GM19452 (cell line): ENCODE data around the gene UNC119.

ENCODE experiments used
- ATAC-seq: cut with Tn5 transposase; IDR thresholded peaks from one replicate; pipeline ENCODE4 v1.9.1; 2021; ENCODE audit not compliant: unreplicated experiment

The UNC119 gene

GRCh38 chr17:28545141-28545503 lies 7.3 kb downstream of the UNC119 start:
- no peak for ATAC-seq

GRCh38 chr17:28544402-28545140 lies 7.9 kb downstream of the UNC119 start:
- no peak for ATAC-seq

DNA sequence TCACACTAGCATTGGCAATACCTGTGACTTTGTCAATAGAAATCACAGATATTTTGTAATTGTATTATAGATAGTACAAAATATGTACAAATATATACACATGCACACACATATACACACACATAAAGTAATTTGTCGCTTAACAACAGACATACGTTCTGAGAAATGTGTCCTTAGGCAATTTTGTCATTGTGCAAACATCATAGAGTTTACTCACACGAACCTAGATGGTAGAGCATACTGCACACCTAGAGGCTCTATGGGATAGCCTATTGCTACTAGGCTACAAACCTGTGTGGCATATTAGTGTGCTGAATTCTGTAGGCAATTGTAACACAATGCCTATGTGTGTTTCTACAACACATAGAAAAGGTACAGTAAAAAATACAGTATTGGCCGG lies 11.0 kb downstream of the UNC119 start:
- ATAC-seq = no peak

- ATAC-seq = no peak
Observed at GRCh38 chr17:28540231-28540630, 12.2 kb downstream of the UNC119 start.

DNA sequence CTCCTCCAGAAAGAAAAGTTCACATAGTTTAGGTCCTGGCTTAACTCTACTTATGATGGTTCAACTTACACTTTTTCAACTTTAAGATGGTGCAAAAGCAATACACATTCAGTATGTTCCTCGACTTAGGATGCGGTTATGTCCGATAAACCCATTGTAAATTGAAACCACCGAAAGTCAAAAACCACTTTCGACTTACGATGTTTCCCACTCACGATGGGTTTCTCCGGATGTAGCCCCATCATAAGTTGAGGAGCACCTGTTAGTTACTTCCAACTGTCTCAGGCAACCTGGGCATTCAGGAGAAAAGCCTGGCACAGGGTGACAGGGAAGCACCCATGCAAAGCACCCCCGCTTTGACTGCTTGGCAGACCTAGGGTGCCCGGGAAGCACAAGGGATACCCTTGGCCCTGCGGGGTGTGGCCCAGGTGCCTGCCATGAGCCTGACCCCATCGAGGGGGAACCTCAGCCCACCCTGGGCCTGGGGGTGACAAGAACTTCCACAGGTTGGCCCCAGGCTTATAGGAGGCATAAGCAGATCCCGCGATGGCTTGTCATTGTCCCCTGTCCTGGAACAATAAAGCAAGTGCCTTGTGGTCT lies 14.0 kb downstream of the UNC119 start:
- no peak for ATAC-seq

DNA sequence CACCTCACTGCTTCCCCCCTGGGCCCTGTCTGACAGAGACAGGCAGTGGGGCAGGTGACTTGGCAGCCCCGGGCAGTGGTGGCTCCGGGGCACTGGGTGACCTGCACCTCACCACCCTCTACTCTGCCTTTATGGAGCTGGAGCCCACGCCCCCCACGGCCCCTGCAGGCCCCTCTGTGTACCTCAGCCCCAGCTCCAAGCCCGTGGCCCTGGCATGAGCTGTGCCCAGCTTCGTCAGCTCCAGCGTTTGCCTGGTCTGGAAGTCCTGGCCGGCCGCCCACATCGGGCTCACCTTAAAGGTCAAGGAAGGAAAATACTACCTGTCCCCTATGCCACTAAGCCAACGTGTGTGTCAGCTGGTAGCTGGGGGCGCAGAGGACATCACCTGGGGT lies 15.2 kb downstream of the UNC119 start:
- ATAC-seq = no peak

DNA sequence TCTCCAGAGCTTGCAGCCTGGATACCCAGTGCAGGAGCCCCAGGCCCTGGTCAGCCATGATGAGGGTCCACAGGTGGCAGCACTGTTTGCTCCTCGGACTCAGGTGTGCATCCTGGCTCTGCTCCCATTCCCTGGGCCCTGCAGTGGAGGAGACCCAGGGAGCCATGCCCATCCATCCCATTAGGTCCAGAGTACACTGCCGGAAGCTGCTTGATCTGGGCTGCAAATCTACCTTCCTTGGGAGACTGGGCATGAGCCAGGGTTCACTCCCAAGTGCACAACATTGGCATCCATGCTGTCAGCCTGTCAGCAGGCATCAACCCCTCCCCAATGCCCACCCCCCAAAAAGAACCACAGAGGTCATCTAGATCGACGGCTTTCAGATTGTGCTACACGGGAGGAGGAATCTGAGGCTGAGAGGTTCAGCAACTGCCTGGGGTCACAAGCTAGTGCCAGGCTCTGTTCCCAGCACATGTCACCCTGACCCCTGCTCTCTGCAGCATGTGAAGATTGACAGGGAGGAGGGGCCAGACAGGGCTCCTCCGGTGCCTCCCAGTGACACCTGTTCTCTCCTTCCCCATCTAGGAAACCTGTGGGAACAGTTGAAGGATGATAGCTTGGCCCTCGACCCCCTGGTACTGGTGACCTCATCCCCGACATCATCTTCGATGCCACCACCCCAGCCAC lies 15.7 kb downstream of the UNC119 start:
- ATAC-seq = no peak

- no peak for ATAC-seq
Observed at GRCh38 chr17:28534740-28535375, 17.6 kb downstream of the UNC119 start.

GRCh38 chr17:28533091-28533807 lies 19.2 kb downstream of the UNC119 start:
- no peak for ATAC-seq

- no peak for ATAC-seq
Observed at GRCh38 chr17:28532050-28532960, 20.1 kb downstream of the UNC119 start.

GRCh38 chr17:28530926-28531325 lies 21.5 kb downstream of the UNC119 start:
- ATAC-seq = no peak

GRCh38 chr17:28530250-28530649 lies 22.2 kb downstream of the UNC119 start:
- ATAC-seq = no peak

DNA sequence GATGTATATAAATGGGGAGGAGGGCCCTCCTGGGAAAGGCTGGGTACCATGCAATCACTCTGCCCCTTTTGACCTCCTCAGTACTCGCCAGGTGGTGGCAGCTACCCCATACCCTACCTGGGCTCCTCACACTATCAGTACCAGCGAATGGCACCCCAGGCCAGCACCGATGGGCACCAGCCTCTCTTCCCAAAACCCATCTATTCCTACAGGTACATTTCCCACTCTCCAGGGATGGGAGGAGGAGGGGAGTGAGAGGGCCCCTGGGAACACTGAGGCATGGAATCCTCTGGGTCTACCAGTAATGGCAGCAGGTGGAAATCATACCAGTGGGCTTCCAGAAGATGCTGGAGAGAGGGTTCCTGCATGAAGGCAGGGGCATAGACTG lies 23.4 kb downstream of the UNC119 start:
- ATAC-seq = no peak

GRCh38 chr17:28528327-28529012 lies 24.0 kb downstream of the UNC119 start:
- no peak for ATAC-seq

DNA sequence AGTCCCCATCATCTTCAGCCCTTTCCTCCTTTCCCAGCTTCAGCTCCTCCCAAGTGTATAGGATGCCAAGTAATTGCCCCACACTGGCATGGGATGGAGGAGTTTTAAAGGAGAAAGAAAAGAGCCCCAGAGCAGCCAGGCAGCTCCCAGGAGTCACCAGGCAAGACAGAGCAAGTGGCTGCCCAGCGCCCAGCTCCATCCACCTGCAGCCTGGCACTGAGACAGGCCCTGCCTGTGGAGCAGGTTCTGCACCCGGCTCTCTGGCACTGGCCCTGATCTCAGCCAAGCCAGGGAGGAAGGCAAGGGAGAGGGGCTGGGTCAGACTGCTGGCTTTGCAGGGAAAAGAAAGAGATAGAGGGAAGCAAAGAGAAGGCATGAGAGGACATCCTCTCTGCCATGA lies 24.6 kb downstream of the UNC119 start:
- no peak for ATAC-seq

GRCh38 chr17:28527181-28527681 lies 25.2 kb downstream of the UNC119 start:
- no peak for ATAC-seq

- ATAC-seq = no peak
Observed at GRCh38 chr17:28526381-28526780, 26.0 kb downstream of the UNC119 start.

GRCh38 chr17:28524476-28525424 lies 27.7 kb downstream of the UNC119 start:
- no peak for ATAC-seq
